H1 (cell line): ENCODE measurements around the gene SAE1. TPM values are rescaled to one million over a fixed set of nuclear protein-coding genes. Genes with fewer than 3 reads are reported as not detected.

Experiments
- CTCF ChIA-PET: fragments of 300-600 bp; sonication (Branson Sonifier 250); formaldehyde crosslinking; loops from one replicate; lab custom pipeline; 2021; ENCODE audit not compliant: partially characterized antibody; lab: Charles Lee
- POLR2A ChIA-PET: fragments of 300-600 bp; sonication (Branson Sonifier 250); formaldehyde crosslinking; loops from one replicate; lab custom pipeline; 2021; ENCODE audit warnings: inconsistent platforms; ENCODE audit not compliant: partially characterized antibody; lab: Charles Lee
- DNase-seq, 2 experiments: peaks; one replicate each; pipeline versions ENCODE4 v3.0.0 to v3.0.0-alpha.2; 2010 to 2022; ENCODE audit warnings: low spot score in 2 of 2, low read depth in 1 of 2, mixed read lengths in 1 of 2
- FAIRE-seq: peaks from 2 replicates; lab custom pipeline; 2011; peaks lifted over from hg19 to GRCh38; lab: Jason Lieb, UNC
- H2AFZ ChIP-seq: 2 replicates; pipeline ENCODE4 v1.8.1; 2012; ENCODE audit warnings: low read length, inconsistent platforms
- H2AK5ac ChIP-seq: 2 replicates; pipeline ENCODE4 v1.6.1; 2013; ENCODE audit warnings: low read depth, low read length
- H2BK120ac ChIP-seq: replicated peaks from 2 replicates; pipeline ENCODE3; 2013; ENCODE audit warnings: low read depth, low read length, inconsistent platforms
- H2BK12ac ChIP-seq: 2 replicates; pipeline ENCODE4 v1.6.1; 2013; ENCODE audit warnings: low read depth, low read length
- H2BK15ac ChIP-seq: 2 replicates; pipeline ENCODE4 v1.6.1; 2013; ENCODE audit warnings: low read length
- H2BK20ac ChIP-seq: 2 replicates; pipeline ENCODE4 v1.6.1; 2013; ENCODE audit warnings: low read length
- H2BK5ac ChIP-seq: 2 replicates; pipeline ENCODE4 v1.6.1; 2013; ENCODE audit warnings: low read depth, low read length
- H3K14ac ChIP-seq: 2 replicates; pipeline ENCODE4 v1.6.1; 2013; ENCODE audit warnings: inconsistent platforms; ENCODE audit not compliant: insufficient read length
- H3K18ac ChIP-seq: 2 replicates; pipeline ENCODE4 v1.6.1; 2013; ENCODE audit warnings: low read length; ENCODE audit errors: extremely low read depth
- H3K23ac ChIP-seq: 2 replicates; pipeline ENCODE4 v1.6.1; 2013; ENCODE audit warnings: inconsistent platforms; ENCODE audit not compliant: insufficient read length
- H3K23me2 ChIP-seq: 2 replicates; pipeline ENCODE4 v1.6.1; 2013; ENCODE audit warnings: low read depth, low read length
- H3K27ac ChIP-seq: 2 replicates; pipeline ENCODE4 v1.6.1; 2011; ENCODE audit warnings: low read depth, low read length, inconsistent platforms
- H3K27me3 ChIP-seq, 4 experiments: replicated peaks in 1 of 4; 1 replicate in 1 of 4; 2 replicates in 3 of 4; pipeline versions ENCODE4 v1.6.1 to v1.8.1; 2011 to 2013; ENCODE audit warnings: low read length in 3 of 4, mild to moderate bottlenecking in 3 of 4, inconsistent platforms in 2 of 4, mixed read lengths in 2 of 4, moderate library complexity in 1 of 4; ENCODE audit not compliant: control insufficient read depth in 3 of 4, insufficient read depth in 3 of 4; ENCODE audit errors: extremely low read depth in 1 of 4
- H3K36me3 ChIP-seq, 4 experiments: 2 replicates each; pipeline versions ENCODE4 v1.6.1 to v1.8.1; 2011 to 2013; ENCODE audit warnings: mild to moderate bottlenecking in 4 of 4, low read length in 3 of 4, moderate library complexity in 2 of 4, control low read depth in 1 of 4, inconsistent platforms in 1 of 4; ENCODE audit not compliant: insufficient read depth in 4 of 4, control insufficient read depth in 2 of 4
- H3K4ac ChIP-seq: replicated peaks from 2 replicates; pipeline ENCODE3; 2013; ENCODE audit warnings: low read length, low read depth, mixed read lengths, inconsistent platforms; ENCODE audit not compliant: insufficient read length
- H3K4me1 ChIP-seq, 4 experiments: replicated peaks in 1 of 4; 1 replicate in 1 of 4; 2 replicates in 3 of 4; pipeline versions ENCODE4 v1.6.1 to v1.8.1; 2011 to 2013; ENCODE audit warnings: low read length in 3 of 4, inconsistent platforms in 2 of 4, mixed read lengths in 1 of 4; ENCODE audit not compliant: insufficient read depth in 4 of 4, control insufficient read depth in 3 of 4
- H3K4me2 ChIP-seq, 2 experiments: 2 replicates each; pipeline versions ENCODE4 v1.6.1 to v1.8.1; 2011 to 2013; ENCODE audit warnings: low read depth in 2 of 2, low read length in 2 of 2, control low read depth in 1 of 2, inconsistent platforms in 1 of 2, mild to moderate bottlenecking in 1 of 2; ENCODE audit not compliant: insufficient read depth in 1 of 2
- H3K4me3 ChIP-seq, 4 experiments: fragments of 200-600, 300-600 bp in 1 of 4; sonication (generic), shearing (Covaris generic), sonication (Bioruptor Twin) in 1 of 4; 2 replicates each; pipeline versions ENCODE4 v1.5.1 to v1.8.1; 2011 to 2016; ENCODE audit warnings: low read length in 4 of 4, low read depth in 3 of 4, control low read depth in 2 of 4, inconsistent platforms in 2 of 4, mild to moderate bottlenecking in 2 of 4, mixed read lengths in 1 of 4, moderate library complexity in 1 of 4; ENCODE audit not compliant: insufficient read depth in 2 of 4; ENCODE audit errors: extremely low read depth in 1 of 4
- H3K56ac ChIP-seq: replicated peaks from 2 replicates; pipeline ENCODE3; 2013; ENCODE audit warnings: low read depth, mild to moderate bottlenecking, mixed read lengths, low read length, inconsistent platforms; ENCODE audit not compliant: insufficient read length
- H3K79me1 ChIP-seq: 2 replicates; pipeline ENCODE4 v1.6.1; 2013; ENCODE audit warnings: low read depth, low read length, control low read depth
- H3K79me2 ChIP-seq, 2 experiments: 2 replicates each; pipeline versions ENCODE4 v1.6.1 to v1.8.1; 2012 to 2013; ENCODE audit warnings: low read length in 2 of 2, mild to moderate bottlenecking in 2 of 2, inconsistent platforms in 1 of 2; ENCODE audit not compliant: insufficient read depth in 2 of 2, control insufficient read depth in 1 of 2
- H3K9ac ChIP-seq, 4 experiments: replicated peaks in 1 of 4; 1 replicate in 1 of 4; 2 replicates in 3 of 4; pipeline versions ENCODE4 v1.6.1 to v1.8.1; 2011 to 2013; ENCODE audit warnings: low read depth in 3 of 4, low read length in 3 of 4, control low read depth in 2 of 4, mild to moderate bottlenecking in 2 of 4, moderate library complexity in 2 of 4, inconsistent platforms in 1 of 4; ENCODE audit errors: extremely low read depth in 1 of 4
- H3K9me3 ChIP-seq, 2 experiments: 2 replicates each; pipeline versions ENCODE4 v1.6.1 to v1.8.1; 2012 to 2013; ENCODE audit warnings: mild to moderate bottlenecking in 2 of 2, moderate library complexity in 2 of 2, control low read depth in 1 of 2, inconsistent platforms in 1 of 2, low read depth in 1 of 2, low read length in 1 of 2, mixed read lengths in 1 of 2; ENCODE audit not compliant: insufficient read depth in 2 of 2
- H4K20me1 ChIP-seq, 2 experiments: replicated peaks in 1 of 2; 2 replicates each; pipeline versions ENCODE3 to v1.8.1; 2011 to 2013; ENCODE audit warnings: inconsistent platforms in 2 of 2, low read length in 2 of 2, mild to moderate bottlenecking in 1 of 2; ENCODE audit not compliant: insufficient read depth in 2 of 2, control insufficient read depth in 1 of 2
- H4K5ac ChIP-seq: 2 replicates; pipeline ENCODE4 v1.6.1; 2013; ENCODE audit warnings: low read length, low read depth, mixed read lengths, inconsistent platforms; ENCODE audit not compliant: insufficient read length
- H4K8ac ChIP-seq: 2 replicates; pipeline ENCODE4 v1.8.0; 2013; ENCODE audit warnings: mild to moderate bottlenecking, moderate library complexity, low read length, inconsistent platforms; ENCODE audit not compliant: insufficient read depth; ENCODE audit errors: extremely low read depth
- H4K91ac ChIP-seq: replicated peaks from 2 replicates; pipeline ENCODE3; 2013; ENCODE audit warnings: low read length, mixed read lengths, inconsistent platforms; ENCODE audit not compliant: insufficient read length
- CEBPB ChIP-seq: IDR thresholded peaks from 2 replicates; pipeline ENCODE4 v1.6.1; 2012; ENCODE audit warnings: low read depth, low read length
- WGBS, 2 experiments: shearing (Covaris generic) in 1 of 2; methylation state at CpG; one replicate each; pipeline versions ENCODE4 v1.1.6 to v1.1.7; 2013 to 2015; ENCODE audit warnings: low lambda C conversion rate in 2 of 2, mixed read lengths in 2 of 2, inconsistent platforms in 1 of 2, low coverage in 1 of 2, missing lambda C conversion rate in 1 of 2; ENCODE audit not compliant: insufficient replicate concordance in 2 of 2, insufficient coverage in 1 of 2, insufficient read length in 1 of 2; ENCODE audit errors: extremely low coverage in 1 of 2, missing lambda C conversion rate in 1 of 2; 5-methylcytosine and 5-hydroxymethylcytosine counted together
- polyA plus RNA-seq, 7 experiments: library from polyadenylated mRNA; depleted of rRNA in 3 of 7; stranded (reverse) in 5 of 7; unstranded in 2 of 7; fragments of >200 nt in 5 of 7; fragments of 200-250 nt in 2 of 7; gene quantifications; 1 replicate in 5 of 7; 2 replicates in 1 of 7; 4 replicates in 1 of 7; pipeline versions ENCODE4 v1.2.1 to v1.2.3, GENCODE V29; 2011 to 2013; ENCODE audit warnings: missing spikeins in 2 of 7, mixed read lengths in 2 of 7
- total RNA-seq: library from RNA; stranded (reverse); fragmentation: NEBNext Ultra II Directional; extraction: Animal tissue kit (Norgen Biotek cat#: 25700); gene quantifications from 2 replicates; pipeline ENCODE4 v1.2.1, GENCODE V29; 2021

SAE1 gene
- total and polyA plus RNA-seq, 2 of the 8 experiments (the other 6 are each of a cell fraction or from before 2014, with no cell fraction given): 213 to 268 TPM

DNA sequence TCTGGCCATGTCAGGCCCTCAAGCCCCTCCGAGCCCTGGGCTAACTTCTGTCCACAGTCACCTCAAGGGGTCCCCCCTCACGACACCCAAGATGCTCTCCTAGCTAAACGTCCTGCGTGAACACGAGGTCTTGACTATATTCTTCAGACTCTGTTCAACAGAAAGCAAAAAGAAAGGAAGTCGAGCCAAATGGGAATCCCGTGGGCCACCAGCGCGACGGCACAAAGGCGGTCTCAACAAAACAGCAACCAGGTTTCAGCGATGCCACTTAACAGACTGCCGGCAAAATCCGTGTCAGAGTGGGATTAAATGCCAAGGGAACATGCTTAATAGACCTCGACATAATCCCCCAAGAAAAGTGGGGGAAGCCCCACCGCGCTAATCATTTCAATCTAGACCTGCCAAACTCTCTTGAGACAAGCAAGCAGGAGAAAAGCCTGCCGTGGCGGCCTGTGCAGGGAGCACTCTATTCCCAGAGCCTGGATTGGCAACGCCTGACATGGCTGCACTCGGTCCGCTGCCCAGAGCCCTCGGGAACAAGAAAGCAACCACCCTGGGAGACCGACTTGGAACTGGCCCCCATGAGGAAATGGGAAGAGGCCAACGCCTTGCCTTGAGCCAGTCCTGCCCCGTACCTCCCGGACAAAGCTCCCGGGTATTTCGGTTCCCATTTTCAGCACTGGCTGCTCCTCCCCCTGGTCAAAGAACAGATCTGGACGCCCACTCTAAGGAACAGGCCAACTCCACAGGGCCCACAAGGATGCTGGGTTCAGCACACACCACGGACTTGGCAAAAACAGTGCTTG, 33.0 kb upstream of the SAE1 start:
- no peak overlapping the region; a peak in 1 of 7 replicates for H3K9ac ChIP-seq
- TF ChIP-seq CEBPB: no peak
- no peak overlapping the region; the same call in none of the 2 replicates for H2BK5ac ChIP-seq
- no peak overlapping the region for H2BK20ac ChIP-seq
- no peak overlapping the region for H2AFZ ChIP-seq
- H3K14ac ChIP-seq: no peak overlapping the region
- H3K4me2 ChIP-seq: no peak overlapping the region
- H4K20me1 ChIP-seq: peaks cover 15 to 18% of the 10 kb centered on the region in 2 experiments
- H4K91ac ChIP-seq: no peak overlapping the region
- H3K27me3 ChIP-seq: no peaks in the 10 kb centered on the region; a peak in 1 of 7 replicates
- ChIA-PET CTCF (interaction anchor here (0.6 to 4.7 kb wide), 7 partner anchors 15 to 288 kb away, joined by 3 to 32 read pairs (median 5); no protein-coding TSS in a partner anchor), POLR2A (interaction anchor here (0.6 to 13.8 kb wide), 8 partner anchors 8 to 46 kb away, joined by 3 to 209 read pairs (median 5); partner anchors contain the start of genes SAE1 and ZC3H4)
- H3K4me3 ChIP-seq: no peak overlapping the region
- H3K36me3 ChIP-seq: peaks cover 4 to 25% (median 11%) of the 10 kb centered on the region in 4 experiments; a peak in 7 of 8 replicates
- H3K4ac ChIP-seq: no peak overlapping the region
- H4K5ac ChIP-seq: no peak overlapping the region
- H2AK5ac ChIP-seq: no peak overlapping the region
- no peak overlapping the region for H3K56ac ChIP-seq
- H2BK12ac ChIP-seq: no peak overlapping the region
- peaks cover 2 to 8% (median 4%) of the 10 kb centered on the region in 4 experiments; a peak in 3 of 7 replicates for H3K4me1 ChIP-seq
- H4K8ac ChIP-seq: peak overlapping the region; percentile 53
- H3K27ac ChIP-seq: no peak overlapping the region
- FAIRE-seq (no peak), DNase-seq (no peak)
- WGBS, 2 experiments: 93% methylated on average over 31 of the region's 31 CpGs; no CpG with 5 or more reads in 1 of the 2 experiments
- H3K23me2 ChIP-seq: no peaks in the 10 kb centered on the region
- peaks cover 11 to 77% of the 10 kb centered on the region in 2 experiments for H3K79me2 ChIP-seq
- H2BK15ac ChIP-seq: no peak overlapping the region
- peaks cover 23% of the 10 kb centered on the region for H3K79me1 ChIP-seq
- no peak overlapping the region for H3K23ac ChIP-seq
- H3K18ac ChIP-seq: no peak overlapping the region
- no peaks in the 10 kb centered on the region for H3K9me3 ChIP-seq
- H2BK120ac ChIP-seq: no peak overlapping the region
